C4-2B (cell line): Measurements from ENCODE around the gene TOM1L1.

Source experiments
- ZFX ChIP-seq: fragments of 450-650 bp; IDR thresholded peaks from 2 replicates; pipeline ENCODE4 v1.6.1; 2017
- TF ChIP-seq, protein P1 (sequence below): fragments of 450-650 bp; conservative IDR thresholded peaks from 2 replicates; pipeline ENCODE4 v1.5.1; 2017; ENCODE audit warnings: mild to moderate bottlenecking

DNA sequence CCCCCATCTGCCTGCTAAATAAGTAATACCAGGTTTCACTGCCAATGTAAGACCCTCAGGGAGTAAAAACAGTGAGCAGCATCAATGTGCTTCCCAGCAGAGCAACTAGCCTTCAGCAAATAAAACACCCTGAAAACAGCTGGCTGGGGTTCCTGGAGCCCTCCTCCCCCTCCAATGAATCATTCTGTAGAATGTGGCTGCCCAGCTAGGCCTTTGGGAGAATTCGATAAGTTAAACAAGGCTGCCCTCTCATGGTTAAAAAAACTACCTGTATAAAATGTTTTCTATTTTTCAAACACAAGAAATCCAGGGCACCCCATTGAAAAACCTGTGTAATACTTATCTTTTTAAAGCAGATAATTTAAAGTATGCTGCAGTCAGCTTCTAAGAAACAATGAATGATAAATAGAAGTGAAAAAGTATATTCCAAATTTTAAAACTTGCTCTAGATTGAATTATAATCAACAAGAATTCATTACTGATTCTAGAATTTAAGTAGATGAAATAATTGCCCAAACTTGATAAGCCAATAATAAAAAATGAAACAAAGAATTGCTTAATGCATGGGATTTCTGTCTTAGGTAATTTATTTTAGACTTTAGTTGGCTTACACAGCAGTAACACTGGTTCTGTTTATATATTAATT is 9.4 kb upstream of the TOM1L1 start:
- TF ChIP-seq, protein P1, sequence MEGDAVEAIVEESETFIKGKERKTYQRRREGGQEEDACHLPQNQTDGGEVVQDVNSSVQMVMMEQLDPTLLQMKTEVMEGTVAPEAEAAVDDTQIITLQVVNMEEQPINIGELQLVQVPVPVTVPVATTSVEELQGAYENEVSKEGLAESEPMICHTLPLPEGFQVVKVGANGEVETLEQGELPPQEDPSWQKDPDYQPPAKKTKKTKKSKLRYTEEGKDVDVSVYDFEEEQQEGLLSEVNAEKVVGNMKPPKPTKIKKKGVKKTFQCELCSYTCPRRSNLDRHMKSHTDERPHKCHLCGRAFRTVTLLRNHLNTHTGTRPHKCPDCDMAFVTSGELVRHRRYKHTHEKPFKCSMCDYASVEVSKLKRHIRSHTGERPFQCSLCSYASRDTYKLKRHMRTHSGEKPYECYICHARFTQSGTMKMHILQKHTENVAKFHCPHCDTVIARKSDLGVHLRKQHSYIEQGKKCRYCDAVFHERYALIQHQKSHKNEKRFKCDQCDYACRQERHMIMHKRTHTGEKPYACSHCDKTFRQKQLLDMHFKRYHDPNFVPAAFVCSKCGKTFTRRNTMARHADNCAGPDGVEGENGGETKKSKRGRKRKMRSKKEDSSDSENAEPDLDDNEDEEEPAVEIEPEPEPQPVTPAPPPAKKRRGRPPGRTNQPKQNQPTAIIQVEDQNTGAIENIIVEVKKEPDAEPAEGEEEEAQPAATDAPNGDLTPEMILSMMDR, result peak; percentile 71
- no peak for TF ChIP-seq ZFX
